Eye (tissue), 1 donor: ENCODE measurements around the gene SGK2.
"Not testable (repeated sequence)": the region's sequence is repeated elsewhere in the genome, so short reads cannot be mapped to it uniquely, and the experiment has no call there.

Experiments
- DNase-seq: peaks from one replicate; pipeline ENCODE4 v3.0.0-alpha.2; 2015

The SGK2 gene

GRCh38 chr20:43563991-43564390, 5.2 kb downstream of the SGK2 start:
- no peak for DNase-seq

DNA sequence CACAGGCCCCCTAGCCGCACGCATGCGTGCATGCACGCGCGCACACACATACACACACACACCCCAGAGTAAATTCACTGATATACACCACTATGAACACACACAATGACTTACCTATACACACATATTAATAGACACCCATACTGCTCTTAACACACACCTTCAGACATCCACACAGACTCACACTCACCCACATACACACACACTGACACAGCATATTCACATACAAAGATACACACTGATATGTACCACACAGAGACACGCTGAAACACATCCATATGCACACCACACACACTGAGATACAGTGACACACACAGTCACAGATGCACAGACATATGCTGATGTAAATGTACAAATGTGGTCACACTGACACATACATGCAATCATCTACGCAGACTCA, 5.6 kb downstream of the SGK2 start:
- no peak for DNase-seq

GRCh38 chr20:43564993-43565757, 6.3 kb downstream of the SGK2 start:
- peak; percentile 9 for DNase-seq

- no peak for DNase-seq
Measured at GRCh38 chr20:43565758-43566104, 6.9 kb downstream of the SGK2 start.

GRCh38 chr20:43567477-43567876, 8.7 kb downstream of the SGK2 start:
- no peak for DNase-seq

DNA sequence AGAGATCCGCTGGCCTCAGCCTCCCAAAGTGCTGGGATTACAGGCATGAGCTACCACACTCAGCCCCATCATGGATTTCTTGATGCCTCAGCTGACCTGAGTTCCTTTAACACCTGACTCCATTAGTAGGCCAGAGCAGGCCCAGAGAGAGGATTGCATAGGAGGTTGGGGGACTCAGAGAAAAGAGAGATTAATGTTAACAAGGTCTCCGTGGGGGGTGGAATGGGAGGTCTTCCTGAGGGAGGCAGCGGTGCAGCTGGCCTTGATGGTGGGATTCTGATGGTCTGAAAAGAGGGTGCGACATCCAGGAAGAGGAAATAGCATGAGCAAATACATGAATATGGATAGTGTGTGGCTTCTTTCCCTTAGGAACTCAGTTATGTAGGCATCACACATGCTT, 9.9 kb downstream of the SGK2 start:
- DNase-seq, result no peak

GRCh38 chr20:43569282-43569681, 10.5 kb downstream of the SGK2 start:
- DNase-seq, result no peak

- no peak for DNase-seq
Measured at GRCh38 chr20:43570496-43570895, 11.7 kb downstream of the SGK2 start.

DNA sequence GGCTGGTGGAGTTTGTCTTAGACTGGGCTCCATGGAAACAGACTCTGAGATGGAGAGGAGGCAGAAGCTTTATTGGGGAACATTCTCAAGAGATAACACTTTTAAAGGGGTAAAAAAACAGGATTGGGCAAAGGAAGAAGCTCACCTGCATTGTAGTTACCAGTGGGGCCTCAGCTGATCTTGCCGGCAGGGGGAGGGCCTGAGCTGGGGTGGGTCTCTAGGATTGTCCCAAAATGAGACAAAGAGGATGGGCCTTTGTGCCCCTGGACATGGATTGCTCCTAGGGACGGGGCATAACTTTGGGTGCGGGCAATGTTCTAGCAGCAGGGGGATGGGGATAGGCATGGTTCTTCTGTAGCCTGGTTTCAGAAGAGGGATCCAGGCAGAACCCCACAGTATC, 12.5 kb downstream of the SGK2 start:
- DNase-seq, result no peak

DNA sequence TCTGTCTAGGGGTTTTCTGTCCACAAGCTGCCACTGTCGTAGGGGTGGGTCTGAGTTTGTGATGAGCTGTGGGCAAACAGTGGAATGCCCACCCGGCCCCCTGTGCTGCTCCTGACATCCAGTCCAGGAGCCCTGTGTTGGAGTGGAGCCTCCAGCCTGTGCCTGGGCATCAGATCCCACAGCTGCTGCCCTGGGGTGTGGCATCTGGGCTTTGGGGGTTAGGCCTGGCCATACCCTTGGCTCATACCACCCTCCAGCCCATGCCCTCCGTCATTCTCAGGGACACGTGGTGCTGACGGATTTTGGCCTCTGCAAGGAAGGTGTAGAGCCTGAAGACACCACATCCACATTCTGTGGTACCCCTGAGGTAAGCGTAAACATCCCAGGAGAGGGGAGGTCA, 12.9 kb downstream of the SGK2 start:
- no peak for DNase-seq

DNA sequence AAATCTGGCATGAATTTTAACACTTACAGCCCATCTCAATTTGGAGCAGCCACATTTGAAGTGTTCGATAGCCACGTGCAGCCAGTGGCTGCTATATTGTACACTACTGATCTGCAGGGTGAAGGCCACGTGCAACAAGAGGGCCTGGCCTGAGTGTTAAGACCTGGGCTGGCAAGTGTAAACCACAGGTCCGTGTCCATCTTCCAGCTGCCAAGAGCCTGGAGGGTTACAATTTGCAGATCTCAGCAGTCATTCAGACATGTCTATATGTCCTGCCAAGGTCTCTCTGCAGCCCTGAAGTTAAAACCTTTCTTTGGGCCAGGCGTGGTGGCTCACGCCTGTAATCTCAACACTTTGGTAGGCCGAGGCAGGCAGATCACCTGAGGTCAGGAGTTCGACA, 14.1 kb downstream of the SGK2 start:
- DNase-seq, result no peak

DNA sequence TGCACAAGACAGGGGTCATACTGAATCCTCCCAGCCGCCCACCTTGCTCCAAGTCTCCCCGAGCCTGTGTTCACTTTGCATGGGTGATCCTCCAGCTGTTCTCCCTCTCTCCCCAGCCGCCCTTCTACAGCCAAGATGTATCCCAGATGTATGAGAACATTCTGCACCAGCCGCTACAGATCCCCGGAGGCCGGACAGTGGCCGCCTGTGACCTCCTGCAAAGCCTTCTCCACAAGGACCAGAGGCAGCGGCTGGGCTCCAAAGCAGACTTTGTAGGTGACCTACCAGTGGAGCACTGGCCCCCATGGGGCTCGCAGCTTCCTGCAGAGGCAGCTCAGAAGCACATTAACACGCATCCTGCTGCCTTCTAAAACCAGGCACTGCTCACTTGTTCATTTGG, 17.3 kb downstream of the SGK2 start:
- no peak for DNase-seq

GRCh38 chr20:43579861-43580793, 21.3 kb downstream of the SGK2 start:
- no peak for DNase-seq

DNA sequence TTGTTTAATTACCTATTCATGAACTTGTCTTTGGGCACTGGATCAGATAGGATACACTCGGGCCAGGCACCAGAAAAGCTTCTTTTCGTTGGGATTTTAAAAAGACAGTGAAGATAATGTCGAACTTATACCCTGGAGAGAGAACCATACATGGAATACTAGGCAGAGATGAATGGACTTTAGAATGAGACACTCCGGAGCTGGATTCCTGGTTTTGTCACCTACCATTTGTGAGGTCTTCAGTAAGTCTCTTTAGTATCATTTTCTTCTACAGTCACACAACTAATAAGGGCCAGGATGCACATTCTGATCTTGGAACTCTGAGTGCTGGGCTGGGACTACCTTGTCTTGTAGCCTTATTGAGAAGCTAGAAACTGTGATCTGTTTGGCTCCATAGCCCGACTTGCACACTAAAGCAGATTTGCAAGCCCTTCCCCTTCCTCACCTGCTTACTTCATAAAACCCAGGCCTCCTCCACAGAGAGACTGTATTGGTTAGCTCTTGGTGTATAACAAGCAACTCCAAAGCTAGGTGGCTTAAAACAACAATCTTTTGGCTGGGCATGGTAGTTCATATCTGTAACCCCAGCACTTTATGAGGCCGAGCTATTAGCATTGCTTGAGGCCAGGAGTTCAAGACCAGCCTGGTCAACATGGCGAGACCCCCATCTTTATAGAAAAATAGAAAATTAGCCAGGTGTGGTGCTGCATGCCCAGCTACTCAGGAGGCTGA, 24.5 kb downstream of the SGK2 start:
- DNase-seq, result no peak

GRCh38 chr20:43583982-43584432, 25.2 kb downstream of the SGK2 start:
- peak; percentile 13 for DNase-seq

DNA sequence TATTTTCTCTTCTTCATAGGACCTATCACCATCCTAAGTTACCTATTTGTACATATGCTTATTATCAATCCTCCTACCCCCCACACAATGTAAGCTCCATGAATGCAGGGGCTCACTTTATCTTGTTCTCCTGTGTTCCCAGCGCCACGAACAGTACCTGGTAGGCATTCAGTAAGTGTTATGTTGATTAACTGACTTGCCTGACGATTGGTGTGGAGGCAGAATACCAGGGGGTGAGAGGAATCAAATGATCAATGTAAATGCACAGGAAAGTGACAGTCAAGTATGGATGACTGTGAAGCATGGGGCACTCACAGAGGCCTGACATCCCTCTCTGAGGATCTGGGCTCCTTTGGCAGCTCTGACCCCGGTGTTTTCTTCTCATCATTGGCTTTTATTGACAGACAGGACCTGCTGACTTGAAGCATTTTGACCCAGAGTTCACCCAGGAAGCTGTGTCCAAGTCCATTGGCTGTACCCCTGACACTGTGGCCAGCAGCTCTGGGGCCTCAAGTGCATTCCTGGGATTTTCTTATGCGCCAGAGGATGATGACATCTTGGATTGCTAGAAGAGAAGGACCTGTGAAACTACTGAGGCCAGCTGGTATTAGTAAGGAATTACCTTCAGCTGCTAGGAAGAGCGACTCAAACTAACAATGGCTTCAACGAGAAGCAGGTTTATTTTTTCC, 25.8 kb downstream of the SGK2 start:
- DNase-seq, result no peak

DNA sequence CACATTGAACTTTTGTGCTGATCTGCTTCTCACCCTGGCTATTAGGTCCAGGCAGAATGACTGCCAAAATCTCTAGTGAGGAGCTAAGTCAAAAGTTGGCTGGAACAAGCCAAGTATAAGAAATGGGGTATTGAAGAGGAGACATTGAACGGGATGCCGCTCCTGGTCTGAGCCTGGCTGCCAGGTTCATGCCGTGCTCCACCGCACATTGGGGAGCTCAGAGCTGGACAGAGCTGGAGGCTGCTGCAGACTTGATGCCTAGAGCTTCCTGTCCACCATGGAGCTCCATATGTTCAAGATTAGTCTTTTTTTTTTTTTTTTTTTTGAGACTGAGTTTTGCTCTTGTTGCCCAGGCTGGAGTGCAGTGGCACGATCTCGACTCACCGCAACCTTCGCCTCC, 27.8 kb downstream of the SGK2 start:
- no peak for DNase-seq

DNA sequence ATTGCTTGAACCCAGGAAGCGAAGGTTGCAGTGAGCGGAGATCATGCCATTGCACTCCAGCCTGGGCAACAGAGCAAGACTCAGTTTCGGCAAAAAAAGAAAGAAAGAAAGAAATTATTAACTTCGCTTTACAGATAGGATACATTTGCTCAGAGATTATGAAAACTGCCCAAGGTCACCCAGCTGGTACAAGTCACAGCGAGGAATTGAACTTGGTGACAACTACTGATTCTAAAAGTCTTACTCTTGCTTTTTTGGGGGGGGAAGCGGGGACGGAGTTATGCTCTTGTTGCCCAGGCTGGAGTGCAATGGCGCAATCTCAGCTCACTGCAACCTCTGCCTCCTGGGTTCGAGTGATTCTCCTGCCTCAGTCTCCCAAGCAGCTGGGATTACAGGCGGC, 29.7 kb downstream of the SGK2 start:
- not testable (repeated sequence) for DNase-seq

- no peak for DNase-seq
Measured at GRCh38 chr20:43590036-43590391, 31.2 kb downstream of the SGK2 start.

GRCh38 chr20:43590392-43591303, 31.8 kb downstream of the SGK2 start, which contains the start of gene IFT52:
Gene IFT52, plus strand, starts transcription at chr20:43590937. Its CDS starts 3,762 bp downstream, at chr20:43594699.
- peak; percentile 98 for DNase-seq

DNA sequence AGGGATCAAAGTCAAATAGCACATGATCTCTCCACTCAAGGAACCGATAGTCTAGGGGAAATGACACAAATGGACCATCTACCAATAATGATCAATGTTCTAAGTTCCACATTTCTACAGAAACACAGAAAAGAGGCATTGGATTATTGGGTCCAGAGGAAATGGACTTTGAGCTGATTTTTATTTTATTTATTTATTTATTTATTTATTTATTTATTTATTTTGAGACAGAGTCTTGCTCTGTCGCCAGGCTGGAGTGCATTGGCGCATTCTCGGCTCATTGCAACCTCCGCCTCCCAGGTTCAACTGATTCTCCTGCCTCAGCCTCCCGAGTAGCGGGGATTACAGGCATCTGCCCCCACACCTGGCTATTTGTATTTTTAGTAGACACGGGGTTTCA, 43.1 kb downstream of the SGK2 start:
- DNase-seq, result not testable (repeated sequence)

GRCh38 chr20:43603124-43603523, 44.3 kb downstream of the SGK2 start:
- no peak for DNase-seq
